GM19395 (cell line): ENCODE results near the gene DCTN1.

ENCODE experiments used
- ATAC-seq: cut with Tn5 transposase; IDR thresholded peaks from one replicate; pipeline ENCODE4 v1.9.1; 2021; ENCODE audit warnings: mild to moderate bottlenecking, moderate library complexity; ENCODE audit not compliant: unreplicated experiment

The DCTN1 gene

DNA sequence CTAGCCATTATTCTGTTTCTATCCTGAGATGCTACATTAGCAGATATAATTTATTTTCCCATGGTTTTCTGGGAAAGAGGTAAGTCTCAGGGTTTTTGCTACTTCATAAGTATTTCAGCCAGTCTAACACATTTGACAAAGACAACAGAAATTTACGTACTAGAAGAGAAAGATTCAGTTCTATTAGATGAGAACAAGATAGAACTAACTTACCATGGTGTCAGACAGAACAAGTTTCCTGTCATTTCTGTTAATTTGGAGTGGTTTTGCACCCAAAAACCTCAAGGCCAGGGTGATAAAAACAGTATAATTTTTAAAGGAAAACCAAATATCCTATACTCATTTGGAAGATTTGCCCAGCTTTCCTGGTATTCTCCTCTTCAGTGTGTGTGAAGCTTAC is 52.5 kb downstream of the DCTN1 start:
- no peak for ATAC-seq

DNA sequence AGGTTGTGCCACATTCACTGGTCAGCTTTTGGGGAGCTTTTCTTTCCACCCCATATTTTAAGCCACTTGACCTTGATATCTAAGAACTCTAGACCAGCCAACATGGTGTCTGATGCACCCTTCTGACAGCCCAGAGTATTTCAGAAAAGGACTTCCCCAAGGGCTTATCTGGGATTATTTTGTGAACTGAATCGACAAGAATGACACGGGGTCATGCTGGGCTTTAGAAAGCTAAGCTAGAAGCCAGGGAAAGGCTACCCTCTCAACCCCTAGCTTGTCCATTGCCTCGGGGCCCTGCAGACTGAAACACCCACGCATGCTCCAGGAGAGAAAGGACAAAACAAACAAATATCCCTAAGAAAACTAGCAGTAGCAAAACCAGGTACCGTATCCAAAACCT is 52.9 kb downstream of the DCTN1 start:
- no peak for ATAC-seq

DNA sequence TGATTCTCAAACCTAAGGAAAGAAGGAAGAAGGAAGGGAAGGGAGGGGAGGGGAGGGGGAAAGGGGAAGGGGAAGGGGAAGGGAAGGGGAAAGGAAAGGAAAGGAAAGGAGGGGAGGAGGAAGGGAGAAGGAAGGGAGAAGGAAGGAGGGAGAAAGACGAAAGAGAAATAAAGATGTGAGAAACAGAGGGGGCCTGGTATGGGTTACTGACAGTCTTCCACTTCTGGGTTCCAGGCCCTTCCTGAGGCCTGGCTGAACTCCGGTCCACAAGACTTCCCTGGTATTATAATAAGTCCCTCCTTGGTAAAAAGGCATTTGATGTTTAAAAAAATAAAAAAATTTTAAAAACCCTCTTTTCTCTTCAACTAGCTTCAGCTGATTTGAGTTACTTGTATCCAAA is 54.3 kb downstream of the DCTN1 start:
- no peak for ATAC-seq

DNA sequence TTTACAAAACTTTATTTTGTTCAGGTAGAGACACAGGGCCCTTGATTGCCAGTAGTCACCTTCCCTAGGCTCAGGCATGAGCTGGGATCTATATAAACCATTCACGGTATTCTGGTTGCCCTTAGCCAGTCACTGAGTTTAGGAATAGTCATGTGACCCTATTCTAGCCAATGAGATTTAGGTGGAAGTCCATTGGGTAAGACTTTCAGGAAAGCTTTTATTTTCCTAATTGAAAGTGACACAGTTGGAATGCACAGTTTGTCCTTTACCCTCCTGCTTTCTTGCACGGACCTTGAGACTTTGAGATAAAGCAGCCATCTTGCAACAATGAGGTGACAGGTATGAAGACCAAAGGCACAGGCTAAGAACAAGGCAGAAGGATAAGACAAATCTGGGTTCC is 58.4 kb downstream of the DCTN1 start:
- no peak for ATAC-seq

DNA sequence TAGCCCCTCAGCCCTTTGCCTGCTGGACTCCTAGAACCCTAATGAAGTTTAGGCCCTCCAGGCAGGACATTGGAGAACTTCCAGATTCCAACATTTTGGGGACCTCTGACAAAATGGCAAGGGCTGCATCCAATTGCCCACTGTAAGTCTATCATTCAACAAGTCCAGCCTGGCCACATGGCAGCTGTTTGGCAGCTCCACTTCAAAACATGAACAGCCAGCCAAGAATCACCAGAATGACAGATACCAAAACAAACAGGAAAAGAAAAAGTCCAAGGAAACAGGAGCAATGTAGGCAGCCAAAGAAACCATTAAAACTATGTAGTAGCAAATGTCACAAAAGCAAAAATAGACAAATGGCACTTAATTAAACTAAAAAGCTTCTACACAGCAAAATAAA is 62.4 kb downstream of the DCTN1 start:
- ATAC-seq, result no peak

DNA sequence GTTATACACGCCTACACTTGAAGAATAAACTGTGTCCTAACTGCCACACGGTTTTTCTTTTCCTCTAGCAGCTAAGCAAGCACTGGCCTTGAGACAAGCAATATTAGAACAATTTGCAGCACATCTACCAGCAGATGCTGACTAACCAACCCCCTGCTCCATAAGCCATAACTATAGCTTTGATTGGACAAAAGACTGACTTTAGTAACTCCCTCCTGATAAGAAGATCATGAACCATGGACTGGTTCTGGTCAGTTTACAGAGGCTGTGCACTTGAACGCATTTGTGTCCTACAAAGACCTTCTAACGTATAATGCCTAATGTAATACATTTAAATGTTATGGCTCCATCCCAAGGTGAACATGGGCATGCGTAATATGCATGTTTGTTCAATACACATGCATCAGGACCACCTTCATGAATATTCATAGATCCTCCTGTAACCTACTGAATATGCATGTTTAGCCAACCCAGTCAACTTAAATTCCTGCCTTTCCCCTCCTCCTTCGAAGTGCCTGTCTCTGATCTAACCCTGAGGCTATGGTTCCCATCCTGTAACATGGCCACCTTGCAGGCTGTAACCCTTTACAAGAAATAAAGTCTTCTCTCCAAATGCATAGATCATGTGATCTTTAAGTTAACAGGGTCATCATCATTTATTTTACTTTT is 63.4 kb downstream of the DCTN1 start:
- no peak for ATAC-seq

DNA sequence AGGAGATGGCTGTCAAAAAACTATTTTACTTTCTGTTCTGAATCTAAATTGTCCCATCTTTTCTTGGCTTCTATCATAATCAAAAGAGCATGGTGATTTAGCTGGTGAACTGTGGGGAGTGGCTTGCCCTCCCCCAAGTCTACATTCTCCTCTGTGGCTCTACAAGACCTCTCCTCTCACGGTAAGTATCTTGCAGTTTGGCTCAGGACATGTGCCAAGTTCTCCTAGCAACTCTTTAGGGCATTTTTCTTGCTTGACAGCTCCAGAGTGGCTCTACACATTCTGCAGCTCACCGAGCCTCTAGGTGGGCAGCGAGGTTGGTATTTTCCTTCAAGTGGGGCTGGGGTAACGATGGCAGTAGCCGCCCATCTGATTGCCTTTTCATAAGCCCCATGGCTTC is 66.0 kb downstream of the DCTN1 start:
- no peak for ATAC-seq

DNA sequence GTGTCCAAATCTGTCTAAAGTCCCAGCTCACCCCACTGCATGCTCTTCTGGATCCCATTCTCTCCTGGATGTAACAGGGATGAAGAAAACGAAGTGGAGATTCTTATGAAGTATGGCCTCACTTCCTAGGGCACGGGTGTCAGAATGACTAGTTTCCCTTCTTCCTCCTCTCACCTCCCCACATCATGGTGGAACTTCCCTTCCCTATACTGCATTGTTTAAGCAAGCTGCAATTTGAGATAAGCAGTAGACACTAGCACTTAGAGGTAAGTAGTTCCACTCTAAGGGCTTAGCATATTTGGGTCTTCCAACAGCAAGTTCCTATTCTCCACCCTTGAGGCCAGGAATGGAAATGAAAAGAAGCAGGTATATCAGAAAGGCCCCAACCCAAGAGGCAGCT is 66.6 kb downstream of the DCTN1 start:
- no peak for ATAC-seq

DNA sequence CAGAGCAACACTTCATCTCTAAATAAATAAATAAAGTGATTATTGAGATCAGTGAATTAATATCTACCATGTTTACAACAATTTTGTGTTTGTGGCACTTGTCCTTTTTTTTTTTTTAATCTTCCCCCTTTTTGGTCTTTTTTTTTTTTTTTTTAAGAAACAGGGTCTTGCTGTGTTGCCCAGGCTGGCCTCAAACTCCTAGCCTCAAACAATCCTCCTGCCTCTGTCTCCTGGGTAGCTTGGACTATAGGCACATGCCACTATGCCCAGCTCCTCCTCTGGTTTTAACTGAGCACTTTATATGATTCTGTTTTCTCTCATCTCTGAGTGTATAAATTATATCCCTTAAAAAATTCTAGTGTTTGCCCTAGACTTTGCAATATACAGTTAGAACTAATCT is 67.2 kb downstream of the DCTN1 start:
- ATAC-seq, result no peak
